Transverse colon (tissue), 4 donors: Measurements from ENCODE around the gene TSPAN13. TPM values are rescaled to one million over a fixed set of nuclear protein-coding genes. Genes with fewer than 3 reads are reported as not detected.

ENCODE experiments used
- DNase-seq: peaks from one replicate; pipeline ENCODE4 v3.0.0-alpha.2; 2019
- H3K27ac ChIP-seq, 4 donors: fragments of 200-600 bp; sonication (generic); 2 replicates each; pipeline ENCODE4 v1.5.1; 2016 to 2018; ENCODE audit warnings: inconsistent platforms in 4 of 4
- H3K27me3 ChIP-seq: fragments of 200-600 bp; sonication (generic); 2 replicates; pipeline ENCODE4 v1.5.1; 2017; ENCODE audit warnings: inconsistent platforms
- H3K36me3 ChIP-seq, 4 donors: fragments of 200-600 bp; sonication (generic); 2 replicates each; pipeline ENCODE4 v1.5.1; 2017 to 2019; ENCODE audit warnings: inconsistent platforms in 4 of 4
- H3K4me1 ChIP-seq, 4 donors: fragments of 200-600 bp; sonication (generic); 2 replicates each; pipeline ENCODE4 v1.5.1; 2017 to 2020; ENCODE audit warnings: inconsistent platforms in 4 of 4
- H3K4me3 ChIP-seq, 4 donors: fragments of 200-600 bp; sonication (generic); 1 replicate in 1 of 4; 2 replicates in 3 of 4; pipeline versions ENCODE4 v1.5.1 to v1.6.1; 2017 to 2019; ENCODE audit warnings: inconsistent platforms in 4 of 4
- H3K9me3 ChIP-seq, 2 donors: fragments of 200-600 bp; sonication (generic); 2 replicates each; pipeline ENCODE4 v1.5.1; 2017 to 2019; ENCODE audit warnings: inconsistent platforms in 2 of 2
- EP300 ChIP-seq: sonication (generic); formaldehyde crosslinking; IDR thresholded peaks from one replicate; pipeline ENCODE4 v1.6.1; 2017; ENCODE audit warnings: antibody characterized with exemption, low read depth
- POLR2A ChIP-seq: fragments of 450-650 bp; IDR thresholded peaks from one replicate; pipeline ENCODE4 v1.6.1; 2016; ENCODE audit warnings: antibody characterized with exemption, mild to moderate bottlenecking, moderate library complexity
- POLR2AphosphoS5 ChIP-seq, 3 donors: sonication (generic); formaldehyde crosslinking; IDR thresholded peaks; one replicate each; pipeline ENCODE4 v1.6.1; 2016; ENCODE audit warnings: antibody characterized with exemption in 3 of 3
- WGBS, 2 donors: methylation state at CpG; one replicate each; pipeline ENCODE4 v1.1.5; 2018; ENCODE audit warnings: low coverage in 1 of 2; 5-methylcytosine and 5-hydroxymethylcytosine counted together
- in situ Hi-C, 4 donors: fragments of 200-750 bp; cut with MboI; loops; one replicate each; pipeline versions ENCODE4 v1.15.0 to v1.15.1; 2017; ENCODE audit warnings: low sequenced_read_pairs in 3 of 4, low pct_ligation_motif_present in 1 of 4, low pct_unique_long_range_greater_than_20kb in 1 of 4
- intact Hi-C: fragments of 100-400 bp; cut with DNase I; formaldehyde crosslinking; loops from one replicate; pipeline ENCODE4 v1.15.1; 2023; ENCODE audit warnings: low total_unique reads
- total RNA-seq, 4 donors: library from RNA; depleted of rRNA; stranded (reverse); fragments of >200 nt; gene quantifications; one replicate each; pipeline ENCODE4 v1.1.0, GENCODE V29; 2016
- TF ChIP-seq, protein P1 (sequence below), 5 experiments: fragments of 200-600 bp in 3 of 5; fragments of 450-650 bp in 2 of 5; sonication (generic) in 3 of 5; IDR thresholded peaks; 1 replicate in 2 of 5; 2 replicates in 3 of 5; pipeline ENCODE4 v1.5.1; 2016 to 2017; ENCODE audit warnings: antibody characterized with exemption in 5 of 5, inconsistent platforms in 3 of 5, mild to moderate bottlenecking in 2 of 5, moderate library complexity in 1 of 5

TSPAN13 gene
- total RNA-seq, 4 donors from 2014 or later, result 6.8 to 44.4 (median 21.4) TPM

DNA sequence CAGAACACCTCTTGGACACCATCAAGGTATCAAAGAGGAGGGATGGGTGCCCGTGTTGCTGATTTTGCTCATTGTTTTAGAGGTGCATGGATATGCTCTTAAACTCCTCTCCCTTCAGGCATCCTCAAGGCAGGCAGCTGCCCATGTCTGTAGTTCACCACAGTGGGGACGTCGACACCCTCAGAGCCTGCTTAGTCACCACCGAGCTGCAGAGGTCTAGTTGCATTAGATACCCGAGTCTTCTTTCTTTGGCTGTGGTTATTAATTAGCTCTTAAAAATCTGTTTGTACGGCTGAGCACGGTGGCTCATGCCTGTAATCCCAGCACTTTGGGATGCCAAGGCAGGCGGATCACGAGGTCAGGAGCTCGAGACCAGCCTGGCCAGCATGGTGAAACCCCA is 24.7 kb upstream of the TSPAN13 start:
- in situ Hi-C loops, result no loop called here

DNA sequence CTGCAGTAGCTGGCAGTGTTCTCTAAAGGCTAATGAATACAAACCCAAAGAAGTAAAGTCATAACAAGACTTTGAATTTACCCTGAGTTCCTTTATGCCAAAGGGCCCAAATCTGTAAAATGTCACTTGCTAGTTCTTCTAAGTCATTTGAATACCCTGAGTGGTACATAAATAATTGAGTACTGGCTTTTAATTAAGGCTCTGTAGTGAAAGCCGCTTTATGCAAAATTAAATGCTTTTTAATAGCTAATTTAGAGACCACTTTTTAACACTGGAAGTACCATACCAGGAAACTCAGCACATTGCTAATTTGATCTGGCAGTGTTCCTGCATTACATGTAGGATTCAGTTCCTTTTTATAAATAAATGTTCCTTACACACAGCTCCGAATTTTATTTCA is 24.0 kb upstream of the TSPAN13 start:
- Histone ChIP-seq H3K4me3 (no peak overlapping the region), H3K9me3 (no peaks in the 10 kb centered on the region), H3K36me3 (no peaks in the 10 kb centered on the region), H3K27me3 (no peaks in the 10 kb centered on the region), H3K4me1 (no peaks in the 10 kb centered on the region), H3K27ac (no peak overlapping the region)
- WGBS, 2 donors, result 87 to 88% methylated on average over 2 of the region's 2 CpGs
- DNase-seq, result no peak
- TF ChIP-seq POLR2AphosphoS5 (IDR thresholded peaks at IDR 0.05), result no peak
- TF ChIP-seq EP300, result no peak
- TF ChIP-seq POLR2A, result no peak
- TF ChIP-seq, protein P1, sequence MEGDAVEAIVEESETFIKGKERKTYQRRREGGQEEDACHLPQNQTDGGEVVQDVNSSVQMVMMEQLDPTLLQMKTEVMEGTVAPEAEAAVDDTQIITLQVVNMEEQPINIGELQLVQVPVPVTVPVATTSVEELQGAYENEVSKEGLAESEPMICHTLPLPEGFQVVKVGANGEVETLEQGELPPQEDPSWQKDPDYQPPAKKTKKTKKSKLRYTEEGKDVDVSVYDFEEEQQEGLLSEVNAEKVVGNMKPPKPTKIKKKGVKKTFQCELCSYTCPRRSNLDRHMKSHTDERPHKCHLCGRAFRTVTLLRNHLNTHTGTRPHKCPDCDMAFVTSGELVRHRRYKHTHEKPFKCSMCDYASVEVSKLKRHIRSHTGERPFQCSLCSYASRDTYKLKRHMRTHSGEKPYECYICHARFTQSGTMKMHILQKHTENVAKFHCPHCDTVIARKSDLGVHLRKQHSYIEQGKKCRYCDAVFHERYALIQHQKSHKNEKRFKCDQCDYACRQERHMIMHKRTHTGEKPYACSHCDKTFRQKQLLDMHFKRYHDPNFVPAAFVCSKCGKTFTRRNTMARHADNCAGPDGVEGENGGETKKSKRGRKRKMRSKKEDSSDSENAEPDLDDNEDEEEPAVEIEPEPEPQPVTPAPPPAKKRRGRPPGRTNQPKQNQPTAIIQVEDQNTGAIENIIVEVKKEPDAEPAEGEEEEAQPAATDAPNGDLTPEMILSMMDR (IDR thresholded peaks at IDR 0.05), result no peak
- intact Hi-C loops, result no loop called here
- in situ Hi-C loops, result no loop called here

More for the DNA sequence above, 24.7 kb upstream of the TSPAN13 start:
- Histone ChIP-seq H3K4me1 (no peaks in the 10 kb centered on the region), H3K36me3 (no peaks in the 10 kb centered on the region), H3K9me3 (no peaks in the 10 kb centered on the region), H3K4me3 (no peak overlapping the region), H3K27me3 (no peaks in the 10 kb centered on the region), H3K27ac (no peak overlapping the region)
- intact Hi-C loops, result no loop called here
- no peak for DNase-seq
- WGBS, 2 donors, result 88 to 95% methylated on average over 4 to 10 of the region's 10 CpGs
- TF ChIP-seq POLR2AphosphoS5 (IDR thresholded peaks at IDR 0.05), result no peak
- TF ChIP-seq, protein P1 (IDR thresholded peaks at IDR 0.05), result no peak
- no peak for TF ChIP-seq EP300
- no peak for TF ChIP-seq POLR2A

DNA sequence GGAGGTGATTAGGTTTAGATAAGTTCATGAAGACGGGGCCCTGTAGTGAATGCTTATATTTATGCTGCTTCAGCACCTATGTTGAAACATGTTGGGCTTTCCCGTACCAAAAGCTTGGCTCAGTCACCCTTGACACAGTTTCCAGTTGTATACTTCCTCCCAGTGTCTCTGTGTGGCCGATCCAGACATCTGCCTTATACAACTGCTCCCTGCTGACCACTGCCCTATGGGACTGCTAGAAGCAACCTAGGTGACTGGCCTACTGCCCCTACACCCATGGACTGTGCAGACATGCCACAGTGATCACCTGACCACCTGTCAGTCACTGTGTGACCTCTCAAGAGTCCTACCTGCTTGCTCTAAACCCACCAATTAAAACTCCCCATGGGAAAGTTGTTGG is 22.6 kb upstream of the TSPAN13 start:
- 63 to 75% methylated on average over 2 to 3 of the region's 3 CpGs for WGBS, 2 donors
- TF ChIP-seq, protein P1 (IDR thresholded peaks at IDR 0.05), result no peak
- no peak for TF ChIP-seq POLR2AphosphoS5 (IDR thresholded peaks at IDR 0.05)
- Histone ChIP-seq H3K9me3 (no peaks in the 10 kb centered on the region), H3K27me3 (no peaks in the 10 kb centered on the region), H3K27ac (no peak overlapping the region), H3K36me3 (no peaks in the 10 kb centered on the region), H3K4me1 (no peaks in the 10 kb centered on the region), H3K4me3 (no peak overlapping the region)
- DNase-seq, result no peak
- in situ Hi-C loops (no loop called here), intact Hi-C loops (no loop called here)

DNA sequence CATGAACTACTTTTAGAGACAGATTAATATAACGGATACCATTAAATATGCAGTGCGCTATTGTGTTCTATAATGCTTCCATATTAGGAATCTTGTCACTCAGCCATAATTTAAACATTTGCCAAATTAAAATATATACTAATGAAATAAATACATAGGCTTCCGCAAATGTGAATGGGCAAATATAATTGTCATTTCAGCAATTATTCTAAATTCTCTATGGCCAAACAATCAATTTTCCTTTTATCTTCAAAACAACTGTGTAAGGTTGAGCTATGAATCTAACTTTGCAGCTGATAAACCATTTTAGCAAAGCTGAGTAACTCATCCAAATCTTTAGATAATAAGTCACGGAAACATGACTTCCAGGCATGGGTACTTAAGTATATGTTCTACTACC is 20.7 kb upstream of the TSPAN13 start:
- DNase-seq, result no peak
- in situ Hi-C loops (no loop called here), intact Hi-C loops (no loop called here)
- H3K4me1 ChIP-seq, result no peaks in the 10 kb centered on the region
- no peaks in the 10 kb centered on the region for H3K27me3 ChIP-seq
- no peaks in the 10 kb centered on the region for H3K36me3 ChIP-seq
- H3K9me3 ChIP-seq, result no peaks in the 10 kb centered on the region
- no peak overlapping the region for H3K4me3 ChIP-seq
- 96 to 98% methylated on average over 4 of the region's 4 CpGs for WGBS, 2 donors
- TF ChIP-seq POLR2A (no peak), EP300 (no peak), POLR2AphosphoS5 (IDR thresholded peaks at IDR 0.05) (no peak)
- TF ChIP-seq, protein P1 (IDR thresholded peaks at IDR 0.05), result no peak
- H3K27ac ChIP-seq, result no peak overlapping the region
